Osteoblast (primary cell): ENCODE results near the gene EPHA7. TPM values are rescaled to one million over a fixed set of nuclear protein-coding genes. Genes with fewer than 3 reads are reported as not detected.

Experiments used
- DNase-seq: peaks from one replicate; pipeline ENCODE4 v3.0.0; 2011; ENCODE audit warnings: low spot score, mixed read lengths; ENCODE audit not compliant: insufficient read length; ENCODE audit errors: missing footprints
- H2AFZ ChIP-seq: 2 replicates; pipeline ENCODE4 v1.6.0; 2011; ENCODE audit warnings: mild to moderate bottlenecking, low read length
- H3K27ac ChIP-seq: 2 replicates; pipeline ENCODE4 v1.5.1; 2011; ENCODE audit warnings: mild to moderate bottlenecking, low read depth, low read length, moderate library complexity
- H3K27me3 ChIP-seq: 2 replicates; pipeline ENCODE4 v1.6.0; 2012; ENCODE audit warnings: mild to moderate bottlenecking, control low read depth, inconsistent platforms, low read length, moderate library complexity; ENCODE audit not compliant: insufficient read depth
- H3K36me3 ChIP-seq: 2 replicates; pipeline ENCODE4 v1.5.1; 2011; ENCODE audit warnings: mild to moderate bottlenecking, low read length, control low read depth, moderate library complexity; ENCODE audit not compliant: insufficient read depth
- H3K4me1 ChIP-seq: 2 replicates; pipeline ENCODE4 v1.5.1; 2011; ENCODE audit warnings: mild to moderate bottlenecking, low read length, control low read depth, moderate library complexity; ENCODE audit not compliant: insufficient read depth
- H3K4me2 ChIP-seq: 2 replicates; pipeline ENCODE4 v1.6.0; 2011; ENCODE audit warnings: mild to moderate bottlenecking, low read length; ENCODE audit not compliant: insufficient read depth
- H3K4me3 ChIP-seq: fragments of 200-600 bp; sonication (generic); 3 replicates; pipeline ENCODE4 v1.5.1; 2012; ENCODE audit warnings: mild to moderate bottlenecking, low read length, inconsistent platforms; ENCODE audit not compliant: insufficient read depth
- H3K79me2 ChIP-seq: 2 replicates; pipeline ENCODE4 v1.6.0; 2012; ENCODE audit warnings: mild to moderate bottlenecking, low read length, control low read depth, inconsistent platforms; ENCODE audit not compliant: insufficient read depth
- H3K9me3 ChIP-seq: 2 replicates; pipeline ENCODE4 v1.5.1; 2011; ENCODE audit warnings: low read depth, low read length, control low read depth
- H4K20me1 ChIP-seq: 2 replicates; pipeline ENCODE4 v1.6.0; 2012; ENCODE audit warnings: mild to moderate bottlenecking, low read length, control low read depth; ENCODE audit not compliant: insufficient read depth
- total RNA-seq: library from RNA; depleted of rRNA; stranded (reverse); fragments of >200 nt; gene quantifications from 2 replicates; pipeline ENCODE4 v1.2.3, GENCODE V29; 2012
- TF ChIP-seq, protein P1 (sequence below): IDR thresholded peaks from 2 replicates; pipeline ENCODE4 v1.5.1; 2011; ENCODE audit warnings: mild to moderate bottlenecking, low read depth, low read length, moderate library complexity; ENCODE audit errors: extremely low read depth

Gene EPHA7
- total RNA-seq, 1 donor = not detected

DNA sequence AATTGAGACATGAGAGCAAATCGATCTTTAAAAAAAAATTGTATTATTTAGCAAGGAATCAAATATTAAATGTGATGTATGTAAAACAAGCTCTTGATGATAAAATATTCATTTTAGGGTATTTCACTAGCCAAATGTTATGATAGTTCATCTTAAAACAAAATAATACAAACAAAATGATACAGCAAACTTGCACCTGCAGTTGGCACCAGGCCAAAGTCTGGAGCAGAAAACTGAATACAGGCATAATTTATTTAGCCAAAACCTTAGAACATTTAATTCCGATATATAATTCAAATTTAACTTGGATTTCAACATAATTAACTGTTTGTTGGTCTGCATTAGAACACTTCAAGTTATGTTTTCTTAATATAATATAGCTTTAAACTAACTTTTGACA lies 60.9 kb downstream of the EPHA7 start:
- no peaks in the 10 kb centered on the region for H3K79me2 ChIP-seq
- H3K4me3 ChIP-seq = no peak overlapping the region
- H3K9me3 ChIP-seq = no peaks in the 10 kb centered on the region
- H3K36me3 ChIP-seq = no peaks in the 10 kb centered on the region
- H3K4me1 ChIP-seq = no peaks in the 10 kb centered on the region
- no peaks in the 10 kb centered on the region for H4K20me1 ChIP-seq
- TF ChIP-seq, protein P1, sequence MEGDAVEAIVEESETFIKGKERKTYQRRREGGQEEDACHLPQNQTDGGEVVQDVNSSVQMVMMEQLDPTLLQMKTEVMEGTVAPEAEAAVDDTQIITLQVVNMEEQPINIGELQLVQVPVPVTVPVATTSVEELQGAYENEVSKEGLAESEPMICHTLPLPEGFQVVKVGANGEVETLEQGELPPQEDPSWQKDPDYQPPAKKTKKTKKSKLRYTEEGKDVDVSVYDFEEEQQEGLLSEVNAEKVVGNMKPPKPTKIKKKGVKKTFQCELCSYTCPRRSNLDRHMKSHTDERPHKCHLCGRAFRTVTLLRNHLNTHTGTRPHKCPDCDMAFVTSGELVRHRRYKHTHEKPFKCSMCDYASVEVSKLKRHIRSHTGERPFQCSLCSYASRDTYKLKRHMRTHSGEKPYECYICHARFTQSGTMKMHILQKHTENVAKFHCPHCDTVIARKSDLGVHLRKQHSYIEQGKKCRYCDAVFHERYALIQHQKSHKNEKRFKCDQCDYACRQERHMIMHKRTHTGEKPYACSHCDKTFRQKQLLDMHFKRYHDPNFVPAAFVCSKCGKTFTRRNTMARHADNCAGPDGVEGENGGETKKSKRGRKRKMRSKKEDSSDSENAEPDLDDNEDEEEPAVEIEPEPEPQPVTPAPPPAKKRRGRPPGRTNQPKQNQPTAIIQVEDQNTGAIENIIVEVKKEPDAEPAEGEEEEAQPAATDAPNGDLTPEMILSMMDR = no peak
- no peak overlapping the region for H3K27ac ChIP-seq
- H3K27me3 ChIP-seq = no peaks in the 10 kb centered on the region
- H3K4me2 ChIP-seq = no peak overlapping the region
- no peak for DNase-seq
- no peak overlapping the region for H2AFZ ChIP-seq

DNA sequence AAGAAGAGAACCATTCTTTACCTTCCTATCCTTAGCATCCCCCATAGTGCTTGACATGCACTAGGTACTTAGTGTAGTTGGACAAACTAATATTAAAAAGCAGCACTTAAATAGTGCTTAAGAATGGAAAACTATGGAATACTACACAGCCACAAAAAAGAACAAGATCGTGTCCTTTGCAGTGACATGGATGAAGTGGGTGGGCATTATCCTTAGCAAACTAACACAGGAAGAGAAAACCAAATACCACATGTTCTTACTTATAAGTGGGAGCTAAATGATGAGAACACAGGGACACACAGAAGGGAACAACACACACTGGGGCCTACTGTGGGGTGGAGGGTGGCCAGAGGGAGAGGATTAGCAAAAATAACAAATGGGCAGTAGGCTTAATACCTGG lies 66.8 kb downstream of the EPHA7 start:
- Histone ChIP-seq H4K20me1 (no peaks in the 10 kb centered on the region), H3K4me3 (no peak overlapping the region), H3K4me2 (no peak overlapping the region), H3K27me3 (no peaks in the 10 kb centered on the region), H3K36me3 (no peaks in the 10 kb centered on the region), H2AFZ (no peak overlapping the region), H3K9me3 (no peaks in the 10 kb centered on the region), H3K27ac (no peak overlapping the region), H3K79me2 (no peaks in the 10 kb centered on the region), H3K4me1 (no peaks in the 10 kb centered on the region)
- TF ChIP-seq, protein P1 = no peak
- DNase-seq = no peak

DNA sequence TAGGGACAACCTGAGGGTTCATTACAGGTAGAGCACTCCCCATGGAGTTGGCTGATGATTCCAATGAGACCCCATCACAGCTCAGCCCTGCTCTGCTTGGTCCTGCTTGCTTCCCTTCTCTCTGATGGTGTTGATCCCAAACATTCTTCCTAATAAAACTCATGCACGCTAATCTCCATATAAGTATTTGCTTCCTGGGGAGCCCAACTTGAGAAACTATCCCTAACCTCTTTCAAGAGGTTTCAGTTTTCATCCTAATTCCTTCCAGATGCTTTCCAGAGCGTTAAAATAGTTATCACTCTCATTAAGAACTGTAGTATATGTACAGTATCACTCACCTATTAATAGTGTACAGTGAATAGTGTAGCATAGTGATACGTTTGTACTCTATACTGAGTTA lies 68.1 kb downstream of the EPHA7 start:
- no peaks in the 10 kb centered on the region for H3K36me3 ChIP-seq
- TF ChIP-seq, protein P1 = no peak
- no peaks in the 10 kb centered on the region for H3K79me2 ChIP-seq
- H3K27me3 ChIP-seq = no peaks in the 10 kb centered on the region
- no peaks in the 10 kb centered on the region for H3K9me3 ChIP-seq
- no peaks in the 10 kb centered on the region for H3K4me1 ChIP-seq
- H2AFZ ChIP-seq = no peak overlapping the region
- H3K4me2 ChIP-seq = no peak overlapping the region
- H3K4me3 ChIP-seq = no peak overlapping the region
- no peak for DNase-seq
- no peak overlapping the region for H3K27ac ChIP-seq
- H4K20me1 ChIP-seq = no peaks in the 10 kb centered on the region

DNA sequence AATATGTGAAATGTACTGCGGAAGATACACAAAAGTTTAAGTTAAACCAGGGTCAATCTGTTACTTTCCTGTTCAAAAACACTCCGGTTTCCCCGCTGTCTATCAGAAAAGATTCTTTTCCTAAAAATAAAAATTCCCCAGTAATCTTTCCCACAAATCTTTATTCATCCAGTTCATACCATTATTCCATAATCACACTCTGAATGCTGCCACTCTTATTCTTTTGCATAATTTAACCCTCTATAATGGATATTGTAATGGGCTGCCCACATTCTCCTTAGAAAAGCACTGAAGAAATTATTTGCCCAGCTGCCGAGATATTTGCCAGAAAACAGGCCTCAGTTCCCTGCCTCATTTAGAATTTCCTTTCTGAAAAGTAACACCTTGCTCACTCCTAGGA lies 68.6 kb downstream of the EPHA7 start:
- Histone ChIP-seq H3K27ac (no peak overlapping the region), H3K4me1 (no peaks in the 10 kb centered on the region), H3K27me3 (no peaks in the 10 kb centered on the region), H3K79me2 (no peaks in the 10 kb centered on the region), H3K4me2 (no peak overlapping the region), H3K36me3 (no peaks in the 10 kb centered on the region), H3K4me3 (no peak overlapping the region), H2AFZ (no peak overlapping the region), H3K9me3 (no peaks in the 10 kb centered on the region), H4K20me1 (no peaks in the 10 kb centered on the region)
- TF ChIP-seq, protein P1 = no peak
- DNase-seq = no peak
